ENCODE data around the gene KIAA1217. TPM values are rescaled to one million over a fixed set of nuclear protein-coding genes. Genes with fewer than 3 reads are reported as not detected.

The KIAA1217 gene
- total RNA-seq, 1 experiment from 2014 or later = 23.4 TPM

DNA sequence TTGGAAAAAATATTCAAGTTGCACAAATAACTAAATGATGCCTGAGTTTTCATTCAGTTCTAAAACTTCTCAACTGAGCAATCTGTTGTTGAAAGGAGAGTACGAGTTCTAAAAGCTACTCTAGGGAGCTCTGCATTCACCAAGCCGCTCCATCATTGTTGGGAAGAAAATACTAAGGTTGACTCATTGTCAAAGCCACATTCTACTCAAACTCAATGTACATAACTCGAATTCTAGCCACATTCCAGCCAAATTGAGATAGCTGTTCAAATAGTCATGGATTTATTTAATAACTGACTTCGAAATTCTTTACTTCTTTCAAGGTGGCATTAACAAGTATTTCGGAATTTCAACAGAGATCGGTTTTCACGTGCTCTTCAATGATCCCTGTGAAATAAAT, 63.4 kb downstream of the KIAA1217 start (continued):
- TF ChIP-seq, protein P1, sequence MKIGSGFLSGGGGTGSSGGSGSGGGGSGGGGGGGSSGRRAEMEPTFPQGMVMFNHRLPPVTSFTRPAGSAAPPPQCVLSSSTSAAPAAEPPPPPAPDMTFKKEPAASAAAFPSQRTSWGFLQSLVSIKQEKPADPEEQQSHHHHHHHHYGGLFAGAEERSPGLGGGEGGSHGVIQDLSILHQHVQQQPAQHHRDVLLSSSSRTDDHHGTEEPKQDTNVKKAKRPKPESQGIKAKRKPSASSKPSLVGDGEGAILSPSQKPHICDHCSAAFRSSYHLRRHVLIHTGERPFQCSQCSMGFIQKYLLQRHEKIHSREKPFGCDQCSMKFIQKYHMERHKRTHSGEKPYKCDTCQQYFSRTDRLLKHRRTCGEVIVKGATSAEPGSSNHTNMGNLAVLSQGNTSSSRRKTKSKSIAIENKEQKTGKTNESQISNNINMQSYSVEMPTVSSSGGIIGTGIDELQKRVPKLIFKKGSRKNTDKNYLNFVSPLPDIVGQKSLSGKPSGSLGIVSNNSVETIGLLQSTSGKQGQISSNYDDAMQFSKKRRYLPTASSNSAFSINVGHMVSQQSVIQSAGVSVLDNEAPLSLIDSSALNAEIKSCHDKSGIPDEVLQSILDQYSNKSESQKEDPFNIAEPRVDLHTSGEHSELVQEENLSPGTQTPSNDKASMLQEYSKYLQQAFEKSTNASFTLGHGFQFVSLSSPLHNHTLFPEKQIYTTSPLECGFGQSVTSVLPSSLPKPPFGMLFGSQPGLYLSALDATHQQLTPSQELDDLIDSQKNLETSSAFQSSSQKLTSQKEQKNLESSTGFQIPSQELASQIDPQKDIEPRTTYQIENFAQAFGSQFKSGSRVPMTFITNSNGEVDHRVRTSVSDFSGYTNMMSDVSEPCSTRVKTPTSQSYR (CRISPR knock-in tag; IDR thresholded peaks at IDR 0.05) = no peak

DNA sequence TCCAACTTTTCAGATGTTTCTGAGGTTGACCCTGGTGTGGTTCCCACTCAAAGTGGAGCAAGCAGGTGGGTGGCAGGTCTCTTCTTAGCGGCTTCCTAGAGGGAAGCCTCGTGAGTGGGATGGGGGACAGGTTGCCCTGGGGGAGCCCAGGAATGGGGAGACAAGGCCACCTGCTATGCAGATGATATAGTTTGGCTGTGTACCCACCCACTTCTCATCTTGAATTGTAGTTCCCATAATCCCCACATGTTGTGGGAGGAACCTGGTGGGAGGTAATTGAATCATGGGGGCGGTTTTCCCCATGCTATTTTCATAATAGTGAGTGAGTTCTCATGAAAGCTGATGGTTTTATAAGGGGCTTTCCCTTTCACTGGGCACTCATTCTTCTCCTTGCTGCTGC, 68.3 kb downstream of the KIAA1217 start:
- ChIA-PET CTCF (no interaction called here), POLR2A (interaction anchor here (0.6 kb wide), 1 partner anchor 35 kb away, joined by 3 read pairs; no protein-coding TSS in a partner anchor)
- DNase-seq (ENCODE audit: low spot score) (no peak), ATAC-seq (no peak)
- peaks cover 12% of the 10 kb centered on the region for H3K9me3 Mint-ChIP-seq
- H3K4me3 Mint-ChIP-seq = no peak overlapping the region
- peaks cover 16% of the 10 kb centered on the region for H3K36me3 Mint-ChIP-seq
- H3K27me3 Mint-ChIP-seq (ENCODE audit: low read depth) = no peaks in the 10 kb centered on the region
- H3K4me1 Mint-ChIP-seq = peaks cover 5% of the 10 kb centered on the region; the same call in 1 of the 2 replicates
- H3K27ac Mint-ChIP-seq = no peak overlapping the region
- TF ChIP-seq NR1H2 (CRISPR knock-in tag; IDR thresholded peaks at IDR 0.05) = no peak
- TF ChIP-seq ZNF263 (CRISPR knock-in tag; IDR thresholded peaks at IDR 0.05; ENCODE audit: low read depth) = no peak
- TF ChIP-seq, protein P2, sequence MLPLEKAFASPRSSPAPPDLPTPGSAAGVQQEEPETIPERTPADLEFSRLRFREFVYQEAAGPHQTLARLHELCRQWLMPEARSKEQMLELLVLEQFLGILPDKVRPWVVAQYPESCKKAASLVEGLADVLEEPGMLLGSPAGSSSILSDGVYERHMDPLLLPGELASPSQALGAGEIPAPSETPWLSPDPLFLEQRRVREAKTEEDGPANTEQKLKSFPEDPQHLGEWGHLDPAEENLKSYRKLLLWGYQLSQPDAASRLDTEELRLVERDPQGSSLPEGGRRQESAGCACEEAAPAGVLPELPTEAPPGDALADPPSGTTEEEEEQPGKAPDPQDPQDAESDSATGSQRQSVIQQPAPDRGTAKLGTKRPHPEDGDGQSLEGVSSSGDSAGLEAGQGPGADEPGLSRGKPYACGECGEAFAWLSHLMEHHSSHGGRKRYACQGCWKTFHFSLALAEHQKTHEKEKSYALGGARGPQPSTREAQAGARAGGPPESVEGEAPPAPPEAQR (CRISPR knock-in tag; IDR thresholded peaks at IDR 0.05) = no peak
- TF ChIP-seq, protein P3, sequence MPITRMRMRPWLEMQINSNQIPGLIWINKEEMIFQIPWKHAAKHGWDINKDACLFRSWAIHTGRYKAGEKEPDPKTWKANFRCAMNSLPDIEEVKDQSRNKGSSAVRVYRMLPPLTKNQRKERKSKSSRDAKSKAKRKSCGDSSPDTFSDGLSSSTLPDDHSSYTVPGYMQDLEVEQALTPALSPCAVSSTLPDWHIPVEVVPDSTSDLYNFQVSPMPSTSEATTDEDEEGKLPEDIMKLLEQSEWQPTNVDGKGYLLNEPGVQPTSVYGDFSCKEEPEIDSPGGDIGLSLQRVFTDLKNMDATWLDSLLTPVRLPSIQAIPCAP (CRISPR knock-in tag; IDR thresholded peaks at IDR 0.05) = no peak
- no peak for TF ChIP-seq ZNF317 (CRISPR knock-in tag; IDR thresholded peaks at IDR 0.05; ENCODE audit: borderline replicate concordance, low read depth)
- TF ChIP-seq ZNF396 (CRISPR knock-in tag; IDR thresholded peaks at IDR 0.05; ENCODE audit: borderline replicate concordance) = no peak
- TF ChIP-seq ELF4 (CRISPR knock-in tag; IDR thresholded peaks at IDR 0.05; ENCODE audit: low read depth) = no peak
- no peak for TF ChIP-seq CREM (CRISPR knock-in tag; IDR thresholded peaks at IDR 0.05)
- TF ChIP-seq ZNF121 (CRISPR knock-in tag; IDR thresholded peaks at IDR 0.05) = no peak
- TF ChIP-seq SP1 (CRISPR knock-in tag; conservative IDR thresholded peaks at IDR 0.05) = no peak
- TF ChIP-seq, protein P4, sequence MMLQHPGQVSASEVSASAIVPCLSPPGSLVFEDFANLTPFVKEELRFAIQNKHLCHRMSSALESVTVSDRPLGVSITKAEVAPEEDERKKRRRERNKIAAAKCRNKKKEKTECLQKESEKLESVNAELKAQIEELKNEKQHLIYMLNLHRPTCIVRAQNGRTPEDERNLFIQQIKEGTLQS (CRISPR knock-in tag; conservative IDR thresholded peaks at IDR 0.05) = no peak
- TF ChIP-seq KAT7 (CRISPR knock-in tag; IDR thresholded peaks at IDR 0.05; ENCODE audit: borderline replicate concordance) = no peak
- TF ChIP-seq, protein P5, sequence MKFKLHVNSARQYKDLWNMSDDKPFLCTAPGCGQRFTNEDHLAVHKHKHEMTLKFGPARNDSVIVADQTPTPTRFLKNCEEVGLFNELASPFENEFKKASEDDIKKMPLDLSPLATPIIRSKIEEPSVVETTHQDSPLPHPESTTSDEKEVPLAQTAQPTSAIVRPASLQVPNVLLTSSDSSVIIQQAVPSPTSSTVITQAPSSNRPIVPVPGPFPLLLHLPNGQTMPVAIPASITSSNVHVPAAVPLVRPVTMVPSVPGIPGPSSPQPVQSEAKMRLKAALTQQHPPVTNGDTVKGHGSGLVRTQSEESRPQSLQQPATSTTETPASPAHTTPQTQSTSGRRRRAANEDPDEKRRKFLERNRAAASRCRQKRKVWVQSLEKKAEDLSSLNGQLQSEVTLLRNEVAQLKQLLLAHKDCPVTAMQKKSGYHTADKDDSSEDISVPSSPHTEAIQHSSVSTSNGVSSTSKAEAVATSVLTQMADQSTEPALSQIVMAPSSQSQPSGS (CRISPR knock-in tag; IDR thresholded peaks at IDR 0.05; ENCODE audit: borderline replicate concordance, low read depth) = no peak
- TF ChIP-seq SMAD3 (CRISPR knock-in tag; IDR thresholded peaks at IDR 0.05; ENCODE audit: borderline replicate concordance) = no peak
- TF ChIP-seq, protein P6, sequence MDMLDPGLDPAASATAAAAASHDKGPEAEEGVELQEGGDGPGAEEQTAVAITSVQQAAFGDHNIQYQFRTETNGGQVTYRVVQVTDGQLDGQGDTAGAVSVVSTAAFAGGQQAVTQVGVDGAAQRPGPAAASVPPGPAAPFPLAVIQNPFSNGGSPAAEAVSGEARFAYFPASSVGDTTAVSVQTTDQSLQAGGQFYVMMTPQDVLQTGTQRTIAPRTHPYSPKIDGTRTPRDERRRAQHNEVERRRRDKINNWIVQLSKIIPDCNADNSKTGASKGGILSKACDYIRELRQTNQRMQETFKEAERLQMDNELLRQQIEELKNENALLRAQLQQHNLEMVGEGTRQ (CRISPR knock-in tag; IDR thresholded peaks at IDR 0.05) = no peak
- no peak for TF ChIP-seq IRF2 (CRISPR knock-in tag; IDR thresholded peaks at IDR 0.05; ENCODE audit: borderline replicate concordance, low read depth)
